Measurements from ENCODE around the gene ACAP3.

DNA sequence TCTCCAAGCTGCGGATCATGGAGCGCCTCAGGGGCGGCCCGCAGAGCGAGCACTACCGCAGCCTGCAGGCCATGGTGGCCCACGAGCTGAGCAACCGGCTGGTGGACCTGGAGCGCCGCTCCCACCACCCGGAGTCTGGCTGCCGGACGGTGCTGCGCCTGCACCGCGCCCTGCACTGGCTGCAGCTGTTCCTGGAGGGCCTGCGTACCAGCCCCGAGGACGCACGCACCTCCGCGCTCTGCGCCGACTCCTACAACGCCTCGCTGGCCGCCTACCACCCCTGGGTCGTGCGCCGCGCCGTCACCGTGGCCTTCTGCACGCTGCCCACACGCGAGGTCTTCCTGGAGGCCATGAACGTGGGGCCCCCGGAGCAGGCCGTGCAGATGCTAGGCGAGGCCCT is 19.6 kb upstream of the ACAP3 start:
- TF ChIP-seq, protein P1, sequence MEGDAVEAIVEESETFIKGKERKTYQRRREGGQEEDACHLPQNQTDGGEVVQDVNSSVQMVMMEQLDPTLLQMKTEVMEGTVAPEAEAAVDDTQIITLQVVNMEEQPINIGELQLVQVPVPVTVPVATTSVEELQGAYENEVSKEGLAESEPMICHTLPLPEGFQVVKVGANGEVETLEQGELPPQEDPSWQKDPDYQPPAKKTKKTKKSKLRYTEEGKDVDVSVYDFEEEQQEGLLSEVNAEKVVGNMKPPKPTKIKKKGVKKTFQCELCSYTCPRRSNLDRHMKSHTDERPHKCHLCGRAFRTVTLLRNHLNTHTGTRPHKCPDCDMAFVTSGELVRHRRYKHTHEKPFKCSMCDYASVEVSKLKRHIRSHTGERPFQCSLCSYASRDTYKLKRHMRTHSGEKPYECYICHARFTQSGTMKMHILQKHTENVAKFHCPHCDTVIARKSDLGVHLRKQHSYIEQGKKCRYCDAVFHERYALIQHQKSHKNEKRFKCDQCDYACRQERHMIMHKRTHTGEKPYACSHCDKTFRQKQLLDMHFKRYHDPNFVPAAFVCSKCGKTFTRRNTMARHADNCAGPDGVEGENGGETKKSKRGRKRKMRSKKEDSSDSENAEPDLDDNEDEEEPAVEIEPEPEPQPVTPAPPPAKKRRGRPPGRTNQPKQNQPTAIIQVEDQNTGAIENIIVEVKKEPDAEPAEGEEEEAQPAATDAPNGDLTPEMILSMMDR (IDR thresholded peaks at IDR 0.05): no peak
- TF ChIP-seq POLR2A (IDR thresholded peaks at IDR 0.05): no peak

Data from lower leg skin (tissue), 3 donors.